K562 (cell line): Measurements from ENCODE around the gene GCK. TPM values are rescaled to one million over a fixed set of nuclear protein-coding genes. Genes with fewer than 3 reads are reported as not detected.

Experiments used
- ATAC-seq: fragments of 200-7000 bp; cut with Tn5 transposase; 3 replicates; pipeline ENCODE4 v1.9.1; 2020; ENCODE audit warnings: moderate library complexity
- BruUV-seq: library from RNA; stranded (reverse); fragments of 400-500 nt; replicated peaks from 2 replicates; lab custom pipeline; 2021; lab: Mats Ljungman, UMichigan
- CTCF ChIA-PET: fragments of 300-600 bp; formaldehyde crosslinking; extraction: SDS; loops from one replicate; lab custom pipeline; 2021; ENCODE audit warnings: low intra/inter-chr PET ratio; lab: Yijun Ruan, JAX
- POLR2A ChIA-PET: fragments of 300-600, 350-650 bp; sonication (Branson Sonifier 250); formaldehyde crosslinking; extraction: SDS; loops from one replicate; lab custom pipeline; 2021; ENCODE audit warnings: antibody characterized with exemption, inconsistent platforms; lab: Yijun Ruan, JAX
- DNase-seq, 4 experiments: peaks; one replicate each; pipeline versions ENCODE4 v3.0.0 to v3.0.0-alpha.2; 2011 to 2018; ENCODE audit warnings: low spot score in 3 of 4, mixed read lengths in 3 of 4; ENCODE audit errors: extremely low read depth in 1 of 4
- FAIRE-seq: peaks from 2 replicates; lab custom pipeline; 2011; peaks lifted over from hg19 to GRCh38; lab: Jason Lieb, UNC
- H2AFZ ChIP-seq: 2 replicates; pipeline ENCODE4 v1.6.0; 2011; ENCODE audit warnings: low read depth, low read length, control low read depth, inconsistent platforms
- H3K27ac ChIP-seq: fragments of 200-600 bp; 3 replicates; pipeline ENCODE4 v1.8.0; 2011; ENCODE audit warnings: low read depth, mild to moderate bottlenecking, control low read depth, inconsistent platforms, low read length, moderate library complexity, mixed read lengths; ENCODE audit errors: extremely low read depth
- H3K27me3 ChIP-seq, 2 experiments: fragments of 300-600 bp in 1 of 2; 2 replicates in 1 of 2; 3 replicates in 1 of 2; pipeline versions ENCODE4 v1.6.0 to v1.8.0; 2011; ENCODE audit warnings: inconsistent platforms in 2 of 2, low read length in 2 of 2, mild to moderate bottlenecking in 1 of 2, mixed read lengths in 1 of 2, moderate library complexity in 1 of 2; ENCODE audit not compliant: control insufficient read depth in 2 of 2, insufficient read depth in 2 of 2
- H3K36me3 ChIP-seq: fragments of 300-600 bp; 3 replicates; pipeline ENCODE4 v1.8.0; 2011; ENCODE audit warnings: mild to moderate bottlenecking, low read length, inconsistent platforms; ENCODE audit not compliant: control insufficient read depth, insufficient read depth
- H3K4me1 ChIP-seq, 2 experiments: fragments of 200-600 bp in 1 of 2; replicated peaks in 1 of 2; 2 replicates in 1 of 2; 3 replicates in 1 of 2; pipeline versions ENCODE4 v1.5.1 to v1.8.0; 2011; ENCODE audit warnings: inconsistent platforms in 2 of 2, low read length in 2 of 2, mild to moderate bottlenecking in 1 of 2, mixed read lengths in 1 of 2, moderate library complexity in 1 of 2; ENCODE audit not compliant: control insufficient read depth in 2 of 2, insufficient read depth in 2 of 2
- H3K4me2 ChIP-seq: 2 replicates; pipeline ENCODE4 v1.6.1; 2011; ENCODE audit warnings: low read length, control low read depth, inconsistent platforms, mixed read lengths; ENCODE audit not compliant: insufficient read depth
- H3K4me3 ChIP-seq: fragments of 200-600 bp; sonication (generic), shearing (Covaris generic); 2 replicates; pipeline ENCODE4 v1.5.1; 2016; ENCODE audit warnings: control low read depth, inconsistent platforms
- H3K79me2 ChIP-seq: fragments of 200-600 bp; 3 replicates; pipeline ENCODE4 v1.8.0; 2011; ENCODE audit warnings: low read length, inconsistent platforms; ENCODE audit not compliant: control insufficient read depth, insufficient read depth
- H3K9ac ChIP-seq, 2 experiments: 2 replicates each; pipeline versions ENCODE4 v1.6.0 to v1.6.1; 2011; ENCODE audit warnings: low read depth in 2 of 2, low read length in 2 of 2, control low read depth in 1 of 2, inconsistent platforms in 1 of 2, mild to moderate bottlenecking in 1 of 2, mixed read lengths in 1 of 2; ENCODE audit not compliant: insufficient read depth in 1 of 2
- H3K9me1 ChIP-seq: one replicate; pipeline ENCODE4 v1.6.0; 2011; ENCODE audit warnings: inconsistent platforms, mild to moderate bottlenecking, low read length, moderate library complexity; ENCODE audit not compliant: control insufficient read depth, insufficient read depth
- H3K9me3 ChIP-seq: replicated peaks from 2 replicates; pipeline ENCODE4 v1.5.1; 2011; ENCODE audit warnings: low read depth, low read length, inconsistent platforms; ENCODE audit not compliant: control insufficient read depth, insufficient read depth
- H4K20me1 ChIP-seq: replicated peaks from 2 replicates; pipeline ENCODE4 v1.6.1; 2011; ENCODE audit warnings: low read length, inconsistent platforms, mixed read lengths; ENCODE audit not compliant: control insufficient read depth, insufficient read depth
- KLF16 ChIP-seq: IDR thresholded peaks from 2 replicates; pipeline ENCODE4 v1.6.1; 2016; ENCODE audit warnings: antibody characterized with exemption
- NRF1 ChIP-seq, 2 experiments: fragments of 450-650 bp; IDR thresholded peaks in 1 of 2; conservative IDR thresholded peaks in 1 of 2; 2 replicates each; pipeline ENCODE4 v1.6.1; 2014; ENCODE audit warnings: mild to moderate bottlenecking in 2 of 2
- WGBS: fragments of 100-300 bp; shearing (Covaris generic); methylation state at CpG from one replicate; pipeline ENCODE4 v1.1.6; 2016; ENCODE audit warnings: low coverage, mixed read lengths; ENCODE audit not compliant: insufficient coverage; ENCODE audit errors: missing lambda C conversion rate; 5-methylcytosine and 5-hydroxymethylcytosine counted together
- in situ Hi-C: fragments of 300-500 bp; cut with MboI; formaldehyde crosslinking; loops from 4 replicates; pipeline ENCODE4 v1.15.0; 2018; ENCODE audit warnings: inconsistent platforms, mixed read lengths
- intact Hi-C: fragments of 100-400 bp; cut with micrococcal nuclease; formaldehyde crosslinking; loops from 2 replicates; pipeline ENCODE4 v1.14.2; 2022
- polyA plus RNA-seq, 8 experiments: library from polyadenylated mRNA; depleted of rRNA in 4 of 8; stranded (reverse) in 5 of 8; unstranded in 3 of 8; fragments of >200 nt; fragmentation: Nextera tagmentation in 2 of 8; fragmentation: Illumina TruSeq in 1 of 8; extraction: Ambion mirVana in 2 of 8; extraction: Trizol in 1 of 8; gene quantifications; 2 replicates each; pipeline versions ENCODE4 v1.2.1 to v1.2.3, GENCODE V29; 2011 to 2014; ENCODE audit warnings: inconsistent platforms in 1 of 8, missing spikeins in 1 of 8
- total RNA-seq, 7 experiments: library from RNA; depleted of rRNA in 6 of 7; stranded (reverse); fragments of >200 nt in 6 of 7; fragmentation: Illumina TruSeq in 2 of 7; extraction: Trizol in 2 of 7; gene quantifications; 2 replicates each; pipeline versions ENCODE4 v1.2.1 to v1.2.3, GENCODE V29; 2011 to 2021; ENCODE audit warnings: low replicate concordance in 1 of 7

The GCK gene
- total and polyA plus RNA-seq, 9 of the 15 experiments (the other 6 are each of a cell fraction or from before 2014, with no cell fraction given): 0.11 to 0.55 (median 0.16) TPM; not detected in 3

- peak; percentile 33 for ATAC-seq
- in situ Hi-C loops: no loop called here
- BruUV-seq: no TSS peak
Measured at GRCh38 chr7:44158096-44158872, 31.0 kb downstream of the GCK start.

More at GRCh38 chr7:44158096-44158872, 31.0 kb downstream of the GCK start:
- no peak overlapping the region for H3K4me3 ChIP-seq
- H3K4me1 ChIP-seq: peaks cover 0 to 19% of the 10 kb centered on the region in 2 experiments; a peak in 3 of 5 replicates
- H3K9me3 ChIP-seq: no peaks in the 10 kb centered on the region
- no peak overlapping the region for H3K4me2 ChIP-seq
- H3K27ac ChIP-seq: no peak overlapping the region
- no peaks in the 10 kb centered on the region for H3K9me1 ChIP-seq
- no peak for DNase-seq
- CTCF ChIA-PET: interaction anchor here (0.6 kb wide), 1 partner anchor 273 kb away, joined by 3 read pairs; no protein-coding TSS in a partner anchor
- no peak overlapping the region for H2AFZ ChIP-seq
- FAIRE-seq: no peak
- WGBS: 28% methylated on average over 10 of the region's 10 CpGs
- no peak overlapping the region for H3K9ac ChIP-seq
- no peaks in the 10 kb centered on the region for H3K36me3 ChIP-seq
- POLR2A ChIA-PET: interaction anchor here (0.6 to 1.1 kb wide), 2 partner anchors 14 to 101 kb away, joined by 3 read pairs; no protein-coding TSS in a partner anchor
- H4K20me1 ChIP-seq: no peaks in the 10 kb centered on the region; the same call in 1 of the 2 replicates
- TF ChIP-seq KLF16: no peak
- 0 out of 4 replicates have a peak, but pooled peaks of 1 of the 2 experiments have one; percentile 6 for TF ChIP-seq NRF1 (conservative IDR thresholded peaks at IDR 0.05 in 1 of 2, IDR thresholded peaks at IDR 0.05 in 1 of 2)
- 0 out of 5 replicates have a peak, but pooled peaks cover 0 to 5% of the 10 kb centered on the region in 2 experiments for H3K27me3 ChIP-seq
- intact Hi-C loops: no loop called here
- no peaks in the 10 kb centered on the region for H3K79me2 ChIP-seq
